Caki2 (cell line): ENCODE results near the gene ZNF628. TPM values are rescaled to one million over a fixed set of nuclear protein-coding genes. Genes with fewer than 3 reads are reported as not detected.

Experiments
- DNase-seq: peaks from one replicate; pipeline ENCODE4 v3.0.0-alpha.2; 2015; ENCODE audit warnings: low read depth
- in situ Hi-C: cut with HindIII; loops from 2 replicates; pipeline ENCODE4 v1.10.0; 2016; ENCODE audit warnings: low sequenced_read_pairs, low pct_unique_long_range_greater_than_20kb, mixed read lengths
- total RNA-seq: library from RNA; depleted of rRNA; stranded (reverse); fragments of >200 nt; shearing (Covaris generic); gene quantifications from 2 replicates; pipeline ENCODE4 v1.2.3, GENCODE V29; 2014; ENCODE audit warnings: low replicate concordance; rRNA removed

Gene ZNF628
- total RNA-seq = 1.9 and 5.3 TPM in 2 replicates

DNA sequence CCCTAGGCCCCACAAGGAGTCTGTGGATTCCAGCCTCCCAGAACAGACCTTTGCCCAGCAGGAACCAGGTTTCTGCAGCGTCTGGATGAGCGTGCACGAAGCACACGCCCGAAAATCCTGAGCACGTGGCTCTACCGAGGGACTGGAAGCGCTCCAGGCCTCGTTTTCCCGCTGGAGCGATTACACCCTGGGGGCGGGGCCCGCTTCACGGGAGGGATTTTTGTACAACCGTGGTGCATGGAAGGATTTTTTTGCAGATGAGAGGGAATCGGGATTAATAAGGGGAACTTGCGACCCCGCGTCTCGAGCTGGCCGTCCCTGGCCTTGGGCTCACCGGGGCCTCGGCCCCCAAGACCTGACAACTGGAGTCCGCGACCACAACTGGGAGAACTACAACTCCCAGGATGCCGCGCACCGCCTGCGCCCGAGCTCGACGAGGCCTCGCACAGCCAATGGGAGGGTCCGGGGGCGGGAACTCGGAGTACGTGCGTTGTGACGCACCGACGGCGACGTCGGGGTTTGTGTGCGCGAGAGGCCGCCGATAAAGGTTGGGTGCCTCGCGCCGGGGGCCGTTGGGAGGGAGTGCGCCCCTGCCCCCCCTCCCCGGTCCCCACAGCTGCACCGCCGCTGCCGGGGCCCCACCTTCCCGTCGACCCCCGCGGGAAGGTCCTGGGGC is at the start of gene ZNF628:
ZNF628 (plus strand) TSS at position 518 of the 676 bp plus-strand sequence. CDS start 3,294 bp downstream, outside the sequence.
- peak; percentile 98 for DNase-seq
- in situ Hi-C loops = no loop called here

DNA sequence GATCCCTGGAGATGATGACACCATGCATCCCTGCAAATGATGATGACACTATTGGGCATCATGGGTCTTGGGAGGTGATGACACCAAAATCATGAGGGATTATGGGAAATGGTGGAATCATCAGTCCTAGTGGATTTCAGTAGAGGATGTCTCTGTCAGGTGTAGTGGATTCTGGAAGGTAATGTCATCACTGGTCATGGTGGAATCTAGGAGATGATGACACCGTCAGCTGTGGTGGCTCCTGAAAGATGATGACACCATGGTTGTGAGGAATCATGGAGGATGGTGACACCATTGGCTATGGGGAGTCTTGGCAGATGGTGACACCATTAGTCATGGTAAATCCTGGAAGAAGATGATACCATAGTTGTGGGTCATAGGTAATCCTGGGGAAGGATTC is 45.2 kb upstream of the ZNF628 start:
- in situ Hi-C loops = no loop called here
- DNase-seq = no peak

DNA sequence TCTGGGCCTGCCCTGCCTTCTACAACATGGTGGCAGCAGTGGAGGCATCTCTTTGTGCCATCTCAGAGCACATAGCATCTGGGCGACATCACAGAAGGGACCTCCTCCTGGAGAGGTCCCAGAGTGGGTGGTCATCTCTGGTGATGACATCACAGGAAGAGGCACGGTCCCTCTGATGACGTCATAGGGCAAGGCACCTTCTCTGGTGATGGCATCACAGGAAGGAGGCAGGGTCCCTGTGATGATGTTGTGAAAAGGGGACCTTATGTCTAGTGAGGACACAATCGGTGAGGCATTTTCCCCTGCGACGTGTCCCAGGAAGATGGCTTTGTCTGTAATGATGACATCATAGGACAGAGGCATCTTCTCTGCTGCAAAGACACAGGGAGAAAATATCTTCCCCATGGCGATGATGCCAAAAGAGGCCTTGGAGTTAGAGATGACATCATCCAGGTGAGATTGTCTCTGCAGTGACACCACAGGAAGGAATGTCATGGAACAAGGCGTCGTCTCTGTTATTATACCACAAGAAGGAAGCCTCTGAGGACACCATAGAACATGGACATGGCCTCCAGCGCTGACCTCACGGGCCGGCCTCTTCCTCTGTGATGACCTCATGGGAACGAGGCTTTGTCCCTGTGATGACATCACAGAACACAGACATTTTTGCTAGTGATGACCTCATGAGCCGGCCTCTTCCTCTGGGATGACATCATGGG is 44.0 kb upstream of the ZNF628 start:
- no peak for DNase-seq
- in situ Hi-C loops = no loop called here

DNA sequence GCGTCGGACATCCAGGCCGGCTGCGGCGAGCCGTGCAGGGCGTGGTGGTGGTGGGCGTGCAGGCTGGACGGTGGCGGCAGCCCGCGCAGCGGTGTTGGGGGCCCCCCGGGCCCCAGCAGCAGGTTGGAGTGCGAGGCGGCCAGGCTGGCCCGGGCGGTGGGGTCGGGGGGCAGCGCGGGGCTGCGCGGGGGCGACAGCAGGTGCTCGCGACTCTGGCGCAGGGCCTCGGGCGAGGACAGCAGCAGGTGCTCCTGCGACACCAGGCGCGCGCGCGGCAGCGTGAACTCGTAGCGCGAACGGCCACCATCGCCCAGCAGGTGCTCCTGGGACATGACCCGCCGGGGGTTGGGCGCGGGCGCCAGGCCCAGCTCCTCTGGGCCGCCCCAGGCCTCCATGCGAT is 43.1 kb upstream of the ZNF628 start:
- in situ Hi-C loops = no loop called here
- DNase-seq = no peak

DNA sequence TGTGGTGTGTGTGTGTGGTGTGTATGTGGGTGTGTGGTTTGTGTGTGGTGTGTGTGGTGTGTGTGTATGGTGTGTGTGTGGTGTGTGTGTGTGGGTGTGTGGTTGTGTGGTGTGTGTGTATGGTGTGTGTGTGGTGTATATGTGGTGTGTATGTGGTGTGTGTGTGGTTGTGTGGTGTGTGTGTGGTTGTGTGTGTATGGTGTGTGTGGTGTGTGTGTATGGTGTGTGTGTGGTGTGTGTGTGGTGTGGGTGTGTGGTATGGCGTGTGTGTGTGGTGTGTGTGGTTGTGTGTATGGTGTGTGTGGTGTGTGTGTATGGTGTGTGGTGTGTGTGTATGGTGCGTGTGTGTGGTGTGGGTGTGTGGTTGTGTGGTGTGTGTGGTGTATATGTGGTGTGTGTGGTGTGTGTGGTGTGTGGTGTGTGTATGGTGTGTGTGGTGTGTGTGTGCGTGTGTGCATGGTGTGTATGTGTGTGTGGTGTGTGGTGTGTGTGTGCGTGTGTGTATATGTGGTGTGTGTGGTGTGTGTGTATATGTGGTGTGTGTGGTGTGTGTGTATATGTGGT is 42.0 kb upstream of the ZNF628 start:
- no peak for DNase-seq
- in situ Hi-C loops = no loop called here

DNA sequence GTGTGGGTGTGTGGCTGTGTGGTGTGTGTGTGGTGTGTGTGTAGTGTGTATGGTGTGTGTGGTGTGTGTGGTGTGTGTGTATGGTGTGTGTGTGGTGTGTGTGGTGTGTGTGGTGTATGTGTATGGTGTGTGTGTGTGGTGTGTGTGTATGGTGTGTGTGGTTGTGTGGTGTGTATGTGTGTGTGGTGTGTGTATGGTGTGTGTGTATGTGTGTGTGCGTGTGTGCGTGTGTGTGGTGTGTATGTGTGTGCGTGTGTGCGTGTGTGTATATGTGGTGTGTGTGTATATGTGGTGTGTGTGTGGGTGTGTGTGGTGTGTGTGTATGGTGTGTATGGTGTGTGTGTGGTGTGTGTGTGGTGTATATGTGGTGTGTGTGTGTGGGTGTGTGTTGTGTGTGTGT is 41.4 kb upstream of the ZNF628 start:
- no peak for DNase-seq
- in situ Hi-C loops = no loop called here

GRCh38 chr19:55436847-55437246 is 39.6 kb upstream of the ZNF628 start:
- in situ Hi-C loops = no loop called here
- DNase-seq = no peak

DNA sequence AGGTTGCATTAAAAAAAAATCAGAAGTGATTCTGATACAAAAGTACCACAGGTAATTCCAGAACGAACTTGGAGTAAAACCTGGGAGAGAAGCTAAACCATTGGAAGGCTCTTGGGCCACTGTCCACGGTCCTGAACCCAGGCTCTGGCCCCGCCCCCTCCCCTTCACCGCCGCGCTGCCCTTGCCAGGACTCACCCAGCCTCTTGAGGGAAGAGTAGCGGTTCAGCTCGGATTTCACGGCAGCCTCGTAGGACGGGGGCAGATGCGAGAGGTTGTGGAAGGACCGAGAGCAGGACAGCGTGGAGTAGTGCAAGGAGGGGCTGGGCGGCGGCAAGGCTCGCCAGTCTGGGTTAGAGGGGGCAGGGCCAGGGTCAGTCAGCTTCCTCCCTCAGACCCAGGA is 39.0 kb upstream of the ZNF628 start:
- in situ Hi-C loops = no loop called here
- DNase-seq = peak; percentile 89

DNA sequence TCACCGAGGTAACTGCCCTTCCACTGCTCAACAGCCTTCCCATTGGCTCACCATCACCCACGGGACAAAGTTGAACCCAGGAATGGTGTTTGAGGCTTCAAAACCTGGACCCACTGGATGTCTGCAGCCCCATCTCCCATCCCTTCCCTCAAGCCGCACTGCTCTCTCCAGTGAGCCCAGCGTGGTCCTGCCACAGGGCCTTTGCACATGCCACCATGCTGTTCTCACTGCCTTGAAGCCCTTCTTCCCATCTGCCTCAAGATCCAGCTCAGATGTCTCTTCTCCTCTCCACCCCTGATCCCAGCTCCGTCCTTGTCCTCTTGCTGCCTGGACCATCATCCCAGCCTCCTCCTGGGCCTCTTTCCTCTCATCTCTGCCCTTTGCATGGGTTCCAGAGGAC is 37.4 kb upstream of the ZNF628 start:
- DNase-seq = no peak
- in situ Hi-C loops = no loop called here

GRCh38 chr19:55440411-55441105 is 35.9 kb upstream of the ZNF628 start:
- in situ Hi-C loops = no loop called here
- DNase-seq = no peak

DNA sequence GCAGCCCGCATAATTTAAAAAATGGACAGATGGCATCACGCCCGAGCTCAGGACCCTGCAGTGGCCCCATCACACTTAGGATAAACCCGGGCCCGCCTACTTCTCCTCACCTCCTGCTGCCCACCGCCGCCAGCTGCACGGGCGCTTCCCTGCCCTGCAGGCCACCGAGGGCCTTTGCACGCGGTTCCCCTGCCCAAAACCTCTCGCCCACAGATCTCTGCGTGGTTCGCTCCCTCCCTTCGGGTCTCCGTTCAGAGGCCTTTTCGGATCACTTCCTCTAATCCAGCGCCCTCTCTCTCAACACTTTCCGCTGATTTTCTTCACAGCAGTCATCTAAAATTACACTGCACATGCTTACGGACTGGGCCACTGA is 35.1 kb upstream of the ZNF628 start:
- in situ Hi-C loops = no loop called here
- DNase-seq = no peak

GRCh38 chr19:55441692-55442321 is 34.6 kb upstream of the ZNF628 start:
- DNase-seq = no peak
- in situ Hi-C loops = no loop called here

DNA sequence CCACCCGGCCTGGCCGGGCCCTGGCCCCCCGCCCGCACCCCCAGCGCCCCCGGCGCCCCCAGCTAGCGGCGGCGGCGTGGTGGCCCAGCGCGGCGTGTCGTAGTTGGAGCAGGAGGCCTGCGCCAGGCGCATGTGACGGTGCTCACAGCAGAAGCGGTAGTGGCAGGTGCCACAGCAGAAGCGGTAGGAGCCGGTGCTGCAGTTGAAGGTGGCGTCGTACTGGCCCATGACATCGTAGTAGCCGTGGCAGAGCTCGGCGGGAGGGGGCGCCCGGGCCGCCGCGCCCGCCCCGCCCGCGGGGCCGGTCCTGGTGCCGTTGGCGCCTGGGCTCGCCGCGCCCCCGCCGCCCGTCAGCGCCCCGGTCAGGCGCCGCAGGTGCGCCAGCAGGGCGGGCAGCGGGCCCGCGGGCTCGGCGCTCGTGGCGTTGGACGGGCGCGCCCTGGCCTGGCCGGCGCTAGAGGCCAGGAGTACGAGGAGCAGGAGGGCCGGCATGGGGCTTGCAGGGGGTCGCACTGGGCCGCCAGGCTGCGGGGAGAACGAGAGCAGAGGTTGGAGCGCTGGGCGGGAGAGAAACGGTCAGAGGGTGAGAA is 34.0 kb upstream of the ZNF628 start:
- in situ Hi-C loops = no loop called here
- DNase-seq = no peak

- no peak for DNase-seq
- in situ Hi-C loops = no loop called here
Observed at GRCh38 chr19:55443045-55443823, 33.2 kb upstream of the ZNF628 start, which contains the start of gene SHISA7. TSS of gene SHISA7 (minus strand) at chr19:55443300. CDS start at chr19:55442863, 437 bp downstream.

- in situ Hi-C loops = no loop called here
- no peak for DNase-seq
Observed at GRCh38 chr19:55443824-55444480, 32.5 kb upstream of the ZNF628 start.

GRCh38 chr19:55444646-55445045 is 31.8 kb upstream of the ZNF628 start:
- in situ Hi-C loops = no loop called here
- no peak for DNase-seq

- DNase-seq = no peak
- in situ Hi-C loops = no loop called here
Observed at GRCh38 chr19:55446060-55446459, 30.4 kb upstream of the ZNF628 start.
